Stimulated activated CD8-positive, alpha-beta memory T cell treated with anti-CD3 and anti-CD28 coated beads, Interleukin-4, amount 100 ng/mL, for 4 hours (primary cell): ENCODE measurements around the gene RALGDS.
"Not testable (repeated sequence)": the region's sequence is repeated elsewhere in the genome, so short reads cannot be mapped to it uniquely, and the experiment has no call there.

Experiments
- DNase-seq, 2 donors: peaks; one replicate each; pipeline ENCODE4 v3.0.0-alpha.2; 2020; ENCODE audit warnings: low read depth in 2 of 2, low spot score in 1 of 2

Gene RALGDS

DNA sequence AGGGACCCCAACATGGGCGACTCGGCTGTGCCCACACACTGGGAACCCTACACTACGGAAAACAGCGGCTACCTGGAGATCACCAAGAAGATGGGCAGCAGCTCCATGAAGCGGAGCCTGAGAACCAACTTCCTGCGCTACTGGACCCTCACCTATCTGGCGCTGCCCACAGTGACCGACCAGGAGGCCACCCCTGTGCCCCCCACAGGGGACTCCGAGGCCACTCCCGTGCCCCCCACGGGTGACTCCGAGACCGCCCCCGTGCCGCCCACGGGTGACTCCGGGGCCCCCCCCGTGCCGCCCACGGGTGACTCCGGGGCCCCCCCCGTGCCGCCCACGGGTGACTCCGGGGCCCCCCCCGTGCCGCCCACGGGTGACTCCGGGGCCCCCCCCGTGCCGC is 50.1 kb downstream of the RALGDS start:
- DNase-seq = not testable (repeated sequence)

DNA sequence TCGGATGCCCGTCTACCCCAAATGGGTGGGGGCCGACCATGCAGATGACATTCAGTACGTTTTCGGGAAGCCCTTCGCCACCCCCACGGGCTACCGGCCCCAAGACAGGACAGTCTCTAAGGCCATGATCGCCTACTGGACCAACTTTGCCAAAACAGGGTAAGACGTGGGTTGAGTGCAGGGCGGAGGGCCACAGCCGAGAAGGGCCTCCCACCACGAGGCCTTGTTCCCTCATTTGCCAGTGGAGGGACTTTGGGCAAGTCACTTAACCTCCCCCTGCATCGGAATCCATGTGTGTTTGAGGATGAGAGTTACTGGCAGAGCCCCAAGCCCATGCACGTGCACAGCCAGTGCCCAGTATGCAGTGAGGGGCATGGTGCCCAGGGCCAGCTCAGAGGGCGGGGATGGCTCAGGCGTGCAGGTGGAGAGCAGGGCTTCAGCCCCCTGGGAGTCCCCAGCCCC is 50.5 kb downstream of the RALGDS start:
- DNase-seq = not testable (repeated sequence)

DNA sequence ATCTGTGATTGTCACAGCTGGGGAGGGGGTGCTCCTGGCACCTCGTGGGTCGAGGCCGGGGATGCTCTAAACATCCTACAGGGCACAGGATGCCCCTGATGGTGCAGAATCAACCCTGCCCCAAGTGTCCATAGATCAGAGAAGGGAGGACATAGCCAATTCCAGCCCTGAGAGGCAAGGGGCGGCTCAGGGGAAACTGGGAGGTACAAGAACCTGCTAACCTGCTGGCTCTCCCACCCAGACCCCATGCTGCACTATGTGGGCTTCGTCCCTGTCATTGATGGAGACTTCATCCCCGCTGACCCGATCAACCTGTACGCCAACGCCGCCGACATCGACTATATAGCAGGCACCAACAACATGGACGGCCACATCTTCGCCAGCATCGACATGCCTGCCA is 52.6 kb downstream of the RALGDS start:
- DNase-seq = not testable (repeated sequence)

DNA sequence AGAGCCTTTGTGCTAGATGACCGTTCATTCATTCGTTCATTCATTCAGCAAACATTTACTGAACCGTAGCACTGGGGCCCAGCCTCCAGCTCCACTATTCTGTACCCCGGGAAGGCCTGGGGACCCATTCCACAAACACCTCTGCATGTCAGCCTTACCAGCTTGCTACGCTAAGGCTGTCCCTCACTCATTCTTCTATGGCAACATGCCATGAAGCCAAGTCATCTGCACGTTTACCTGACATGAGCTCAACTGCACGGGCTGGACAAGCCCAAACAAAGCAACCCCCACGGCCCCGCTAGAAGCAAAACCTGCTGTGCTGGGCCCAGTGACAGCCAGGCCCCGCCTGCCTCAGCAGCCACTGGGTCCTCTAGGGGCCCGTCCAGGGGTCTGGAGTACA is 53.2 kb downstream of the RALGDS start:
- DNase-seq = no peak

DNA sequence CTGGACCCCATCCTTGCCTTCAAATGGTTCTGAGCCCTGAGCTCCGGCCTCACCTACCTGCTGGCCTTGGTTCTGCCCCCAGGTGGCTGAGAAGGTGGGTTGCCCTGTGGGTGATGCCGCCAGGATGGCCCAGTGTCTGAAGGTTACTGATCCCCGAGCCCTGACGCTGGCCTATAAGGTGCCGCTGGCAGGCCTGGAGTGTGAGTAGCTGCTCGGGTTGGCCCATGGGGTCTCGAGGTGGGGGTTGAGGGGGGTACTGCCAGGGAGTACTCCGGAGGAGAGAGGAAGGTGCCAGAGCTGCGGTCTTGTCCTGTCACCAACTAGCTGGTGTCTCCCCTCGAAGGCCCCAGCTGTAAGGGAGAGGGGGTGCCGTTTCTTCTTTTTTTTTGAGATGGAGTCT is 54.0 kb downstream of the RALGDS start:
- DNase-seq = no peak

DNA sequence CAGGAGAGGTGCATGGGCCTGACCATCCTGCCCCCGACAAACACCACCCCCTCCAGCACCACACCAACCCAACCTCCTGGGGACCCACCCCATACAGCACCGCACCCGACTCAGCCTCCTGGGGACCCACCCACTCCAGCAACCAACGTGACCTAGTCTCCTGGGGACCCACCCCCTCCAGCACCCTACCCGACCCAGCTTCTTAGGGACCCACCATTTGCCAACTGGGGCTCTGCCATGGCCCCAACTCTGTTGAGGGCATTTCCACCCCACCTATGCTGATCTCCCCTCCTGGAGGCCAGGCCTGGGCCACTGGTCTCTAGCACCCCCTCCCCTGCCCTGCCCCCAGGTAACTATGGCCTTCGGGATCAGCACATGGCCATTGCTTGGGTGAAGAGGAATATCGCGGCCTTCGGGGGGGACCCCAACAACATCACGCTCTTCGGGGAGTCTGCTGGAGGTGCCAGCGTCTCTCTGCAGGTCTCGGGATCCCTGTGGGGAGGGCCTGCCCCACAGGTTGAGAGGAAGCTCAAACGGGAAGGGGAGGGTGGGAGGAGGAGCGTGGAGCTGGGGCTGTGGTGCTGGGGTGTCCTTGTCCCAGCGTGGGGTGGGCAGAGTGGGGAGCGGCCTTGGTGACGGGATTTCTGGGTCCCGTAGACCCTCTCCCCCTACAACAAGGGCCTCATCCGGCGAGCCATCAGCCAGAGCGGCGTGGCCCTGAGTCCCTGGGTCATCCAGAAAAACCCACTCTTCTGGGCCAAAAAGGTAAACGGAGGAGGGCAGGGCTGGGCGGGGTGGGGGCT is 54.7 kb downstream of the RALGDS start:
- no peak for DNase-seq

DNA sequence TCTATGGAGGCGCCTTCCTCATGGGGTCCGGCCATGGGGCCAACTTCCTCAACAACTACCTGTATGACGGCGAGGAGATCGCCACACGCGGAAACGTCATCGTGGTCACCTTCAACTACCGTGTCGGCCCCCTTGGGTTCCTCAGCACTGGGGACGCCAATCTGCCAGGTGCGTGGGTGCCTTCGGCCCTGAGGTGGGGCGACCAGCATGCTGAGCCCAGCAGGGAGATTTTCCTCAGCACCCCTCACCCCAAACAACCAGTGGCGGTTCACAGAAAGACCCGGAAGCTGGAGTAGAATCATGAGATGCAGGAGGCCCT is 56.0 kb downstream of the RALGDS start:
- DNase-seq = no peak

DNA sequence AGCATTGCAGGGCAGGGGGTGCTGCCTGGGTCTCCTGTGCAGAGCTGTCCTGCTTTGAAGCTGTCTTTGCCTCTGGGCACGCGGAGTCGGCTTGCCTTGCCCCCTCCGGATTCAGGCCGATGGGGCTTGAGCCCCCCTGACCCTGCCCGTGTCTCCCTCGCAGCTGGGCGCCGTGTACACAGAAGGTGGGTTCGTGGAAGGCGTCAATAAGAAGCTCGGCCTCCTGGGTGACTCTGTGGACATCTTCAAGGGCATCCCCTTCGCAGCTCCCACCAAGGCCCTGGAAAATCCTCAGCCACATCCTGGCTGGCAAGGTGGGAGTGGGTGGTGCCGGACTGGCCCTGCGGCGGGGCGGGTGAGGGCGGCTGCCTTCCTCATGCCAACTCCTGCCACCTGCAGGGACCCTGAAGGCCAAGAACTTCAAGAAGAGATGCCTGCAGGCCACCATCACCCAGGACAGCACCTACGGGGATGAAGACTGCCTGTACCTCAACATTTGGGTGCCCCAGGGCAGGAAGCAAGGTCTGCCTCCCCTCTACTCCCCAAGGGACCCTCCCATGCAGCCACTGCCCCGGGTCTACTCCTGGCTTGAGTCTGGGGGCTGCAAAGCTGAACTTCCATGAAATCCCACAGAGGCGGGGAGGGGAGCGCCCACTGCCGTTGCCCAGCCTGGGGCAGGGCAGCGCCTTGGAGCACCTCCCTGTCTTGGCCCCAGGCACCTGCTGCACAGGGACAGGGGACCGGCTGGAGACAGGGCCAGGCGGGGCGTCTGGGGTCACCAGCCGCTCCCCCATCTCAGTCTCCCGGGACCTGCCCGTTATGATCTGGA is 56.6 kb downstream of the RALGDS start:
- no peak for DNase-seq

DNA sequence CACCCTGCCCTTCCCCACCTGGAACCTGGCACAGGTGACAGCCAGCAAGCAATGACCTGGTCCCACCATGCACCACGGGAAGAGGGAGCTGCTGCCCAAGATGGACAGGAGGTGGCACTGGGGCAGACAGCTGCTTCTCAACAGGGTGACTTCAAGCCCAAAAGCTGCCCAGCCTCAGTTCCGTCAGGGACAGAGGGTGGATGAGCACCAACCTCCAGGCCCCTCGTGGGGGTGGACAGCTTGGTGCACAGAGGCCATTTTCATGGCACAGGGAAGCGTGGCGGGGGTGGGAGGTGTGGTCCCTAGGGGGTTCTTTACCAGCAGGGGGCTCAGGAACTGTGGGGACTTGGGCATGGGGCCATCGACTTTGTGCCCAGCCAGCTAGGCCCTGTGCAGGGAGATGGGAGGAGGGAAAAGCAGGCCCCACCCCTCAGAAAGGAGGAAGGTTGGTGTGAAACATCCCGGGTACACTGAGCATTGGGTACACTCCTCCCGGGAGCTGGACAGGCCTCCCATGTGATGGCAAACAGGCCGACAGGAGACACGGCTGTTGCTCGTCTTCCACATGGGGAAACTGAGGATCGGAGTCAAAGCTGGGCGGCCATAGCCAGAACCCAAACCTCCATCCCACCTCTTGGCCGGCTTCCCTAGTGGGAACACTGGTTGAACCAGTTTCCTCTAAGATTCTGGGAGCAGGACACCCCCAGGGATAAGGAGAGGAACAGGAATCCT is 57.4 kb downstream of the RALGDS start:
- DNase-seq = no peak

DNA sequence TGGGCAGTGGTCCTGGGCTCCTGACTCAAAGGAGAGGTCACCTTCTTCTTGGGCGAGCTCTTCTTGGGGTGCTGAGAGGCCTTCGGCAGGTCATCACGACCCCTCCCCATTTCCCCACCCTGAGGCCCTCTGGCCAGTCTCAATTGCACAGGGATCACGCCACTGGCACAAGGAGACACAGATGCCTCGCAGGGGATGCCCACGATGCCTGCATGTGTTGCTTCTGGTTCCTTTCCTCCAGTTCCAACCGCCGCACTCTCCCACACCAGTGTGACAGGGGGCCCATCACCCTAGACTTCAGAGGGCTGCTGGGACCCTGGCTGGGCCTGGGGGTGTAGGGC is 57.9 kb downstream of the RALGDS start:
- no peak for DNase-seq

DNA sequence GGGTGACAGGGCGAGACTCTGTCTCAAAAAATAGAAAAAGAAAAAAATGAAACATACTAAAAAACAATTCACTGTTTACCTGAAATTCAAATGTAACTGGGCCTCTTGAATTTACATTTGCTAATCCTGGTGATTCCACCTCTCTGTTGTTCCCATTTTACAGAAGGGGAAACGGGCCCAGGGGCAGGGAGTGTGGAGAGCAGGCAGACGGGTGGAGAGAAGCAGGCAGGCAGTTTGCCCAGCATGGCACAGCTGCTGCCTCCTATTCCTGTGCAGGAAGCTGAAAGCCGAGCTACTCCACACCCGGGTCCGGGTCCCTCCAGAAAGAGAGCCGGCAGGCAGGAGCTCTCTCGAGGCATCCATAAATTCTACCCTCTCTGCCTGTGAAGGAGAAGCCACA is 58.5 kb downstream of the RALGDS start:
- DNase-seq = not testable (repeated sequence)

DNA sequence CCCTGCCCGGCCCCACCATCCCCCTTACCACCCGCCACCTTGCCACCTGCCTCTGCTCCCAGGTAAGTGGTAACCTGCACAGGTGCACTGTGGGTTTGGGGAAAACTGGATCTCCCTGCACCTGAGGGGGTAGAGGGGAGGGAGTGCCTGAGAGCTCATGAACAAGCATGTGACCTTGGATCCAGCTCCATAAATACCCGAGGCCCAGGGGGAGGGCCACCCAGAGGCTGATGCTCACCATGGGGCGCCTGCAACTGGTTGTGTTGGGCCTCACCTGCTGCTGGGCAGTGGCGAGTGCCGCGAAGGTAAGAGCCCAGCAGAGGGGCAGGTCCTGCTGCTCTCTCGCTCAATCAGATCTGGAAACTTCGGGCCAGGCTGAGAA is 59.3 kb downstream of the RALGDS start, which contains the start of gene CEL:
CEL (plus strand) TSS at position 218 of the 382 bp plus-strand sequence; CDS start at position 240, 22 bp downstream.
- DNase-seq = not testable (repeated sequence)

DNA sequence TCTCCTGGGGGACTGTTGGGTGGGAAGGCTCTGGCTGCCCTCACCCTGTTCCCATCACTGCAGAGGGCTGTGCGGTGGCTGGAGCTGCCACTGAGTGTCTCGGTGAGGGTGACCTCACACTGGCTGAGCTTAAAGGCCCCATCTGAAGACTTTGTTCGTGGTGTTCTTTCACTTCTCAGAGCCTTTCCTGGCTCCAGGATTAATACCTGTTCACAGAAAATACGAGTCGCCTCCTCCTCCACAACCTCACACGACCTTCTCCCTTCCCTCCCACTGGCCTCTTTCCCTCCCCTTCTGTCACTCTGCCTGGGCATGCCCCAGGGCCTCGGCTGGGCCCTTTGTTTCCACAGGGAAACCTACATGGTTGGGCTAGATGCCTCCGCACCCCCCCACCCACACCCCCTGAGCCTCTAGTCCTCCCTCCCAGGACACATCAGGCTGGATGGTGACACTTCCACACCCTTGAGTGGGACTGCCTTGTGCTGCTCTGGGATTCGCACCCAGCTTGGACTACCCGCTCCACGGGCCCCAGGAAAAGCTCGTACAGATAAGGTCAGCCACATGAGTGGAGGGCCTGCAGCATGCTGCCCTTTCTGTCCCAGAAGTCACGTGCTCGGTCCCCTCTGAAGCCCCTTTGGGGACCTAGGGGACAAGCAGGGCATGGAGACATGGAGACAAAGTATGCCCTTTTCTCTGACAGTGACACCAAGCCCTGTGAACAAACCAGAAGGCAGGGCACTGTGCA is 59.8 kb downstream of the RALGDS start:
- DNase-seq = not testable (repeated sequence)

DNA sequence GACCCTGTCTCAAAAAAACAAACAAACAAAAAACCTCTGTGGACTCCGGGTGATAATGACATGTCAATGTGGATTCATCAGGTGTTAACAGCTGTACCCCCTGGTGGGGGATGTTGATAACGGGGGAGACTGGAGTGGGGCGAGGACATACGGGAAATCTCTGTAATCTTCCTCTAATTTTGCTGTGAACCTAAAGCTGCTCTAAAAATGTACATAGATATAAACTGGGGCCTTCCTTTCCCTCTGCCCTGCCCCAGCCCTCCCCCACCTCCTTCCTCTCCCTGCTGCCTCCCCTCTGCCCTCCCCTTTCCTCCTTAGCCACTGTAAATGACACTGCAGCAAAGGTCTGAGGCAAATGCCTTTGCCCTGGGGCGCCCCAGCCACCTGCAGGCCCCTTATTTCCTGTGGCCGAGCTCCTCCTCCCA is 60.6 kb downstream of the RALGDS start:
- DNase-seq = no peak

DNA sequence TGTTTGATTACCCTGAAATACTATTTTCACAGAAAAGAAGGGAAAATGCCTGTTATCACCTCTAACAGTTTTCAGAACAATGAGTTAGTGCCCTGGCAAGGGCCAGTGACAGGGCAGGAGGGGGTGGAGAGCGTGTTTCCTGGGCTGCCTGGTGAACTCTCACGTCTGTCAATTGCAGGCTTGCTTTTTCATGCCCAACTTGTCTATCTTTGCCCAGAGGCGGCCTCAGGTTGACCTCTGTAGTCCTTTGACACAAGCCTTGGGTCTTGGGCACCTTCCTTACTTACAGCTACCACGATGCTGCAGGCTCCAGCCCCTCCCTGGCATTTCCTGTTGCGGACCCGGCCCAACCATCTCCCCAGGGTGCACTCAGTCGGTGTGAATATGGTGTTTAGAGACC is 61.4 kb downstream of the RALGDS start:
- DNase-seq = no peak

DNA sequence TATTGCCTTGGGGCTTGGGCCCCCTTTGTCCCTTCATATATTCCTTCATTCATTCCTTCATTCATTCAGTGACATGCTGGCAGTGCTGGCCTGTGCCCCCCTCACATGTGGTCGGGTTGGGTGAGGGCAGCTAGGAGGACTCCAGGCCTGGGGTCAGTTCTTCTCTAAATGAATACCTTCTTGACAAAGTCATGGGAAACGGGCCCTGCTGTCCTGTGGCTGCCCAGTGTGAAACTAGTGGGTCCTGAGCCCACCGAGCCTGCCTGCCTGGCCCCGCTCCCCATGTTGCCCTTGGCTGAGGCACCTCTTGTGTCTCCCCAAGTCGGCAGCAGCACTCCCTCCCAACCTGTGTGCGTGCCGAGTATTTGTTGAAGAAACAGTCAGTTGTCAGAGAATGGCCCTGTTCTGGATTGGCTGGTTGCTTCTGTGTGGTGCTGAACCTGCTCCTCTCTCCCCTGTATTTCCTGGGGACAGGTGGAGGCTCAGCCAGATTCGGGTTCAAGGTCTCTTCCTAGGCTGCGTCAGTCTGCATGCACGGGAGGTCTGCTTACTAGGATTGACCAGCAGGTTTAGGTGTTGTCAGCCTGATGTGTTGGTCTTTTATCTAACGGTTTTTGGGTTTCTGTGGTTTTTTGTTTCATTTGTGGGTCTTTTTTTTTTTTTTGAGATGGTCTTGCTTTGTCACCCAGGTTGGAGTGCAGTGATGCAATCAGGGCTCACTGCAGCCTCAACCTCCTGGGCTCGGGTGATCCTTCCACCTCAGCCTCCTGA is 62.3 kb downstream of the RALGDS start:
- DNase-seq = no peak

DNA sequence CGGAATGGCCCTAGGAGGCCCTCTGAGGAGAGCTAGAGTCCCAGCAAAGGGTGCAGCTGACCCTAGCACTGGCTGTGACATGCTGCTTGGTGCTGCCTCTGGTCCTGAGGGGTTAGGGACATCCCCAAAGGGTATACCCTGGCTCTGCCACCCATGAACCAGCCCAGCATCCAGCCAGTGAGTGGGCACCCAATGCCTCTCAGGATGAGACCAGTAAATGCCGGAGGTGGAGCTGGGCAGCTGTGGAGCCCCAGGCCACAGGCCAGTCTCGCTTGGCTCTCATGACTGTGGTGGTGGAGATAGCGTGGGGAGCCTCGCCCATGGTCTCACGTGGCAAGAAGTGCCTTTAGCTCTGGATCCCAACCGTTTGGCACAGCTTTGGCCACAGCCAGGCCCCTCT is 63.0 kb downstream of the RALGDS start:
- DNase-seq = no peak

DNA sequence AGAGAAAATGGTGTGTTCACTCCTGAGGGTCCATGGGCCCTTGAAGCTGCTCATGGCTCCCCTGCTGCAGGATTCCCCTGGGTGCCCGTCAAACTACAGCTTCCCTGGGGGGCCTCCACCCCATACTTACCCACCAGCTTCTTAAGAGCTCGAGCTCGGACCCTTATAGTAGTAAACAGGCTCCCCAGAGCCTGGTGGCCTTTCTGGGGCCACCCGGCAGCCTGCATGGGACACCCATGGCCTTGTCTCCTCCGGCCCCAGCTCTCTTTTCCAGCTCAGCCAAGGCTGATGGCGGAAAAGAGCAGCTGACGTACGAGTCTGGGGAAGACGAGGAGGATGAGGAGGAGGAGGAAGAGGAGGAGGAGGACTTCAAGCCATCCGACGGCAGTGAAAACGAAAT is 63.5 kb downstream of the RALGDS start:
- no peak for DNase-seq

DNA sequence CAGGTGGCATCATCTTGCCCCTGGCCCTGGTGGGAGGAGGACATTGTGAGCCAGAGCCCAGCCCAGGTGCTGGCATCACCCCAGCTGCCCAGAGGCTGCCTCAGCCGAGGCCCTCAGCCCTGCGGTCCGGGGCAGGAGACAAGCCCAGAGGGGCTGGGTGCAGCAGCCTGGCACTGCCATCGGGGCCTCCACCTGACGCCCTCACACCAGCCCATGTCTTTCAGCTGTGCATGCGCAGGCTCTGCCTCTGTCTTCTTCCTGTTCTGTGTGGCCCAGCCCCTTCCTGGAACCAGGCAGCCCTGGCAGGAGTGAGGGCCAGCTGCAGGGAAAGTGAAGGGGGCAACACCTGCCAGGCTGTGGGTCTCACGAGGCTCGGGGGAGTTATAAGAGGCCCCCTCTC is 64.0 kb downstream of the RALGDS start:
- DNase-seq = no peak

DNA sequence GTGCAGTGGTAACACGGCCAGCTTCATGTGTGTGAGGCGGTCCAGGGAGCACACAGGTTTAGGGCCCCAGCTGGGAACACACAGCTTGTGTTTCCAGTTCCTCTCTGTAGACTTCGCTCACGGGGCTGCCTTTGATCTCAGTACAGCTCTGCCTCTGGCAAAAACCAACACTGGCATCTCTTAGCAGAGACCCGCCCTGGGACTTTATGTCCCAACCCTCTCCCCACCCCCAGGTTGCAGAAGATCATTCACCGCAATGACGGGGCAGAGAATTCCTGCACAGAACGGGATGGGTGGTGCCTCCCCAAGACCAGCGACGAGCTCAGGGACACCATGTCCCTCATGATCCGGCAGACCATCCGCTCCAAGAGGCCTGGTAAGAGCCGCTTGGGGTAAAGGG is 64.5 kb downstream of the RALGDS start:
- no peak for DNase-seq
